Caco-2 (cell line): ENCODE measurements around the gene ZNF775. TPM values are rescaled to one million over a fixed set of nuclear protein-coding genes. Genes with fewer than 3 reads are reported as not detected.

Experiments used
- BruUV-seq: library from RNA; stranded (reverse); fragments of 400-500 nt; replicated peaks from 2 replicates; lab custom pipeline; 2021; lab: Mats Ljungman, UMichigan
- CTCF ChIA-PET: fragments of 300-600 bp; sonication (Branson Sonifier 250); formaldehyde crosslinking; loops from one replicate; lab custom pipeline; 2022; ENCODE audit warnings: antibody characterized with exemption; lab: Charles Lee
- POLR2A ChIA-PET: fragments of 300-600 bp; sonication (Branson Sonifier 250); formaldehyde crosslinking; loops from one replicate; lab custom pipeline; 2022; ENCODE audit warnings: antibody characterized with exemption; lab: Charles Lee
- DNase-seq, 2 experiments: peaks; one replicate each; pipeline versions ENCODE4 v3.0.0 to v3.0.0-alpha.2; 2020 to 2022
- H3K27me3 ChIP-seq: replicated peaks from 2 replicates; pipeline ENCODE4 v1.6.0; 2011; ENCODE audit warnings: low read length; ENCODE audit not compliant: control insufficient read depth, insufficient read depth
- H3K36me3 ChIP-seq: 2 replicates; pipeline ENCODE4 v1.5.1; 2011; ENCODE audit warnings: low read length; ENCODE audit not compliant: control insufficient read depth, insufficient read depth
- H3K4me1 ChIP-seq: fragments of 250-450 bp; sonication (Bioruptor Pico); 2 replicates; pipeline ENCODE4 v1.5.1; 2020; ENCODE audit warnings: mild to moderate bottlenecking
- H3K4me3 ChIP-seq: 2 replicates; pipeline ENCODE4 v1.5.1; 2011; ENCODE audit warnings: low read depth, mild to moderate bottlenecking, control low read depth, low read length
- H3K9me3 ChIP-seq: fragments of 250-450 bp; sonication (Bioruptor Pico); 2 replicates; pipeline ENCODE4 v1.5.1; 2020; ENCODE audit warnings: mild to moderate bottlenecking, moderate library complexity
- H3K27ac Mint-ChIP-seq: one replicate; pipeline ENCODE4 v1.8.0; 2022; ENCODE audit warnings: mixed read lengths; ENCODE audit not compliant: unreplicated experiment
- H3K27me3 Mint-ChIP-seq: one replicate; pipeline ENCODE4 v1.8.0; 2022; ENCODE audit warnings: mixed read lengths; ENCODE audit not compliant: insufficient read depth, unreplicated experiment
- H3K36me3 Mint-ChIP-seq: one replicate; pipeline ENCODE4 v1.8.0; 2022; ENCODE audit warnings: mild to moderate bottlenecking, mixed read lengths; ENCODE audit not compliant: insufficient read depth, unreplicated experiment
- H3K4me1 Mint-ChIP-seq: one replicate; pipeline ENCODE4 v1.8.0; 2022; ENCODE audit warnings: low read depth, mixed read lengths; ENCODE audit not compliant: unreplicated experiment
- H3K4me3 Mint-ChIP-seq: one replicate; pipeline ENCODE4 v1.8.0; 2022; ENCODE audit warnings: mild to moderate bottlenecking, moderate library complexity, mixed read lengths; ENCODE audit not compliant: unreplicated experiment
- H3K9me3 Mint-ChIP-seq: one replicate; pipeline ENCODE4 v1.8.0; 2022; ENCODE audit warnings: mixed read lengths; ENCODE audit not compliant: unreplicated experiment
- intact Hi-C: fragments of 100-400 bp; cut with micrococcal nuclease; formaldehyde crosslinking; loops from one replicate; pipeline ENCODE4 v1.10.0; 2022; ENCODE audit not compliant: unreplicated experiment
- total RNA-seq: library from RNA; stranded (reverse); gene quantifications from 2 replicates; pipeline ENCODE4 v1.2.3, GENCODE V29; 2022
- TF ChIP-seq, protein P1 (sequence below), 2 experiments: fragments of 200-600 bp in 1 of 2; IDR thresholded peaks; 1 replicate in 1 of 2; 2 replicates in 1 of 2; pipeline versions ENCODE4 v1.5.1 to v1.8.0; 2011 to 2022; ENCODE audit warnings: antibody characterized with exemption in 1 of 2, control low read depth in 1 of 2, inconsistent platforms in 1 of 2, low read depth in 1 of 2, low read length in 1 of 2, mild to moderate bottlenecking in 1 of 2, moderate library complexity in 1 of 2; ENCODE audit not compliant: insufficient read depth in 1 of 2, severe bottlenecking in 1 of 2, unreplicated experiment in 1 of 2

Gene ZNF775
- total RNA-seq, 1 experiment from 2014 or later = 4.0 TPM

DNA sequence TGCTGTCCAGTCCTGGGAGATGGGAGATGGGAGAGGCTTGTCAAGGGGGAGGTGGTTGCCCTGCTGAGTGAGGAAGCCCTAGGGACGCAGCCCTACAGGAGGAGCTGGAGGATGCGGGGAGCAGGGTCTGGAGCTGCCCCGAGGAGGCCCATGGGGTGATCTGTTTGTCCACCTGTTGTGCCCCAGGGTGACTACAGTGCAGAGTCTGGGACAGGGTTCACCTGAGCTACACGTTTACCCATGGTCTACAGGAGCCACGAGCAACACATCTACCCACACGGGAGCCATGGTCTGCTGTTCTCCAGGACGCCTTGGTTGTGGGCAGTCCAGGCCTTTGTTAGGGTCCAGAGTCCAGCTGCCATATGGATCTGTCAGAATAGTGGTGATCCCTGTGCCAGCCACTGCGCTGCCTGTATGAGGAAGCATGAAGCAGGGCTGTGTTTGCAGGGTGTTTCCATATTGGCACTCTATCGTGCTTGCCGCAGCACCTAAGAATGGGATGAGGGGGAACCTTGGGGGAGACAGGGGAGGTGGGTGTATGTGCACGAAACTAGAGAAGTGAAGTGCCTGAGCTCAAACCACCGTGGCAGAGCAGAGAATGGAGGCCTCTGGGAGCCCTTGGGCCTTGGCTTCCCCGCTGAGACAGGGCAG, 23.7 kb downstream of the ZNF775 start:
- Histone ChIP-seq H3K4me3 (no peak overlapping the region), H3K9me3 (no peaks in the 10 kb centered on the region), H3K4me1 (peaks cover 54% of the 10 kb centered on the region), H3K36me3 (no peaks in the 10 kb centered on the region), H3K27me3 (no peaks in the 10 kb centered on the region)
- CTCF ChIA-PET = no interaction called here
- intact Hi-C loops = no loop called here
- POLR2A ChIA-PET = no interaction called here
- peaks cover 42% of the 10 kb centered on the region for H3K4me1 Mint-ChIP-seq
- peak overlapping the region; percentile 42 for H3K4me3 Mint-ChIP-seq
- TF ChIP-seq, protein P1, sequence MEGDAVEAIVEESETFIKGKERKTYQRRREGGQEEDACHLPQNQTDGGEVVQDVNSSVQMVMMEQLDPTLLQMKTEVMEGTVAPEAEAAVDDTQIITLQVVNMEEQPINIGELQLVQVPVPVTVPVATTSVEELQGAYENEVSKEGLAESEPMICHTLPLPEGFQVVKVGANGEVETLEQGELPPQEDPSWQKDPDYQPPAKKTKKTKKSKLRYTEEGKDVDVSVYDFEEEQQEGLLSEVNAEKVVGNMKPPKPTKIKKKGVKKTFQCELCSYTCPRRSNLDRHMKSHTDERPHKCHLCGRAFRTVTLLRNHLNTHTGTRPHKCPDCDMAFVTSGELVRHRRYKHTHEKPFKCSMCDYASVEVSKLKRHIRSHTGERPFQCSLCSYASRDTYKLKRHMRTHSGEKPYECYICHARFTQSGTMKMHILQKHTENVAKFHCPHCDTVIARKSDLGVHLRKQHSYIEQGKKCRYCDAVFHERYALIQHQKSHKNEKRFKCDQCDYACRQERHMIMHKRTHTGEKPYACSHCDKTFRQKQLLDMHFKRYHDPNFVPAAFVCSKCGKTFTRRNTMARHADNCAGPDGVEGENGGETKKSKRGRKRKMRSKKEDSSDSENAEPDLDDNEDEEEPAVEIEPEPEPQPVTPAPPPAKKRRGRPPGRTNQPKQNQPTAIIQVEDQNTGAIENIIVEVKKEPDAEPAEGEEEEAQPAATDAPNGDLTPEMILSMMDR (IDR thresholded peaks at IDR 0.05; ENCODE audit: insufficient read depth in 1 of 2, low read depth in 1 of 2, low read length in 1 of 2, severe bottlenecking in 1 of 2, unreplicated experiment in 1 of 2) = no peak
- H3K27me3 Mint-ChIP-seq = no peaks in the 10 kb centered on the region
- BruUV-seq = no TSS peak
- no peaks in the 10 kb centered on the region for H3K9me3 Mint-ChIP-seq
- H3K36me3 Mint-ChIP-seq = peaks cover 6% of the 10 kb centered on the region
- peak overlapping the region; percentile 12 for H3K27ac Mint-ChIP-seq
- no peak for DNase-seq

DNA sequence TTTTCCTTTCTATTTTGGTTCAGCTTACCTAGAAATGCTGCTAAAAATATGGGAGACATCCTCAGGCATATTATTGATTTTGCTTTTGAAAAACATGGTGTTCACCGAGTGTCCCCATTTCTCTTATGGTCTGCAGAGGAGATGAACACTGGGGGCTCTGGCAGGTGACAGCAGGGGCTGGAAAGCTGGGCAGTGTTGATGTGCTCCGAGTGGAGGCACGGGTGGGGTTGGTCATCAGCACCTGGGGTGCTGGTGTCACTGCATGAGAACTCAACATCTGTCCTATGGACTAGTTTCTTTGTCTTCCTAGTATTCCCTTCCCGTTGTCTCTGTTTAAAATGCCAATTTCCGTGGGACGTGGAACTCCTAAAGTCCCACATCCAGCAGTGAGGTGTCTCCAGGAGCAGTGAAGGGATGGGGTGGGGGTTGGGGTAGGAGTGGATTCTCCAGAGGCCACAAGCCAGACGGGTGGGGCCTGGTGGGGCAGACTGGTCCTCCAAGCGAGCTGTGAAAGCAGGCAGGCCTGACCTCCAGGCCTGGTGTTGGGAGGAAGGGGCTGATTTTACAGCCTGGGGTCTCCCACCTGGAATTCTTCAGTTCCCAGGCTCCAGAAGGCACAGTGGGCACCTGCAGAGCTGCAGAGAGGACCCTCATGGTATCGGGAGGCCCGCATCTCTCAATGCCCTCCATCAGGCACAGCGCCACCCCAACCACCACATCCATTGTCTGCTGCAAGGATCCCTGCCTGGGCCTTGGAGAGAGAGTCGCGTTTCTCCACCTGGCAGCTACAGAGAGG, 24.4 kb downstream of the ZNF775 start:
- H3K4me3 ChIP-seq = no peak overlapping the region
- no peaks in the 10 kb centered on the region for H3K9me3 ChIP-seq
- DNase-seq = no peak
- Mint-ChIP-seq H3K4me3 (peak overlapping the region; percentile 88), H3K27me3 (no peaks in the 10 kb centered on the region), H3K9me3 (no peaks in the 10 kb centered on the region), H3K36me3 (peaks cover 6% of the 10 kb centered on the region), H3K27ac (peak overlapping the region; percentile 45), H3K4me1 (peaks cover 42% of the 10 kb centered on the region)
- TF ChIP-seq, protein P1 (IDR thresholded peaks at IDR 0.05; ENCODE audit: insufficient read depth in 1 of 2, low read depth in 1 of 2, low read length in 1 of 2, severe bottlenecking in 1 of 2, unreplicated experiment in 1 of 2) = no peak
- ChIA-PET CTCF (no interaction called here), POLR2A (interaction anchor here (0.9 to 1.8 kb wide), 3 partner anchors 20 to 35 kb away, joined by 3 to 6 read pairs (median 4); partner anchors contain the start of gene REPIN1)
- BruUV-seq = no TSS peak
- intact Hi-C loops = no loop called here
- H3K36me3 ChIP-seq = no peaks in the 10 kb centered on the region
- H3K4me1 ChIP-seq = peaks cover 54% of the 10 kb centered on the region
- no peaks in the 10 kb centered on the region for H3K27me3 ChIP-seq

DNA sequence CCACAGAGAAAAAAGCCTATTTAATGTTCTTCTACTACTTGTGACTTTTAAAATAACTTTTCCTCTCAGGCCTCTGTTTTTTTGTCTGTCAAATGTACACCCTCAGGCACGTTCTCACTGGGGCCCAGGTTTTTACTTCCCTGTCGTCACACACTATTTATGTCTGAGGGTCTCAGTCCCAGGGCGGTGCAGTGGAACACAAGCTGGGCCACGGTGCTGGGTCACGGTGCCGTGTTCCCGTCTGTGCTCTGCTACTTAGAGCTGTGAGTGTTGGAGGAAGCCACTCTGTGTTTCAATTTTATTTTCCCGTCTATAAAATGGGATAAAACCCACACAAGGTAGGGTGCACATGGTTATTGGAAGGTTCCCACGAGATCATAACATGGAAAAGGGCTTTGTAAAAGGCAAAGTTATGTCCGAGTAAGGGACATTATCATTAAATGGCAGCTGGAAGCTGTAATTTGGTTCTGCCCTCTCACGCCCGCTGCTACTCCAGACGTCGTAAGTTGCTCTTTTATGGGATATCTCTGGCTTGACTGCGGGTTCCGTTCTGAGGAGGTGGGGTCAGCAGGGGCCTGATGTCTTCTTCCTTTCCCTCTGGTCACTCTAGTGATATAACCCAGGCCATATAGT, 25.2 kb downstream of the ZNF775 start:
- intact Hi-C loops = no loop called here
- H3K4me3 ChIP-seq = peak overlapping the region; percentile 83
- H3K27me3 ChIP-seq = no peaks in the 10 kb centered on the region
- H3K36me3 Mint-ChIP-seq = peaks cover 6% of the 10 kb centered on the region
- no peaks in the 10 kb centered on the region for H3K27me3 Mint-ChIP-seq
- no peak for DNase-seq
- peaks cover 42% of the 10 kb centered on the region for H3K4me1 Mint-ChIP-seq
- TF ChIP-seq, protein P1 (IDR thresholded peaks at IDR 0.05; ENCODE audit: insufficient read depth in 1 of 2, low read depth in 1 of 2, low read length in 1 of 2, severe bottlenecking in 1 of 2, unreplicated experiment in 1 of 2) = no peak
- CTCF ChIA-PET = no interaction called here
- H3K27ac Mint-ChIP-seq = peak overlapping the region; percentile 45
- H3K9me3 ChIP-seq = no peaks in the 10 kb centered on the region
- peaks cover 54% of the 10 kb centered on the region for H3K4me1 ChIP-seq
- H3K36me3 ChIP-seq = no peaks in the 10 kb centered on the region
- H3K4me3 Mint-ChIP-seq = peak overlapping the region; percentile 88
- no peaks in the 10 kb centered on the region for H3K9me3 Mint-ChIP-seq
- POLR2A ChIA-PET = interaction anchor here (0.9 to 1.8 kb wide), 3 partner anchors 21 to 36 kb away, joined by 3 to 6 read pairs (median 4); partner anchors contain the start of gene REPIN1
- BruUV-seq = TSS peak; percentile 90
